Activated CD4-positive, alpha-beta T cell treated with anti-CD3 and anti-CD28 coated beads, Interleukin-10, Interleukin-2, amounts not matched to agents 100 ng/mL and 50 ng/mL, durations not matched to agents 16 hours and 8 hours (primary cell): ENCODE data around the gene PDSS2.
A peak's percentile ranks its signal among the peaks of the same experiment; 100 is the strongest.
"Not testable (repeated sequence)": the region's sequence is repeated elsewhere in the genome, so short reads cannot be mapped to it uniquely, and the experiment has no call there.

Experiments
- DNase-seq: peaks from one replicate; pipeline ENCODE4 v3.0.0-alpha.2; 2020

Gene PDSS2

DNA sequence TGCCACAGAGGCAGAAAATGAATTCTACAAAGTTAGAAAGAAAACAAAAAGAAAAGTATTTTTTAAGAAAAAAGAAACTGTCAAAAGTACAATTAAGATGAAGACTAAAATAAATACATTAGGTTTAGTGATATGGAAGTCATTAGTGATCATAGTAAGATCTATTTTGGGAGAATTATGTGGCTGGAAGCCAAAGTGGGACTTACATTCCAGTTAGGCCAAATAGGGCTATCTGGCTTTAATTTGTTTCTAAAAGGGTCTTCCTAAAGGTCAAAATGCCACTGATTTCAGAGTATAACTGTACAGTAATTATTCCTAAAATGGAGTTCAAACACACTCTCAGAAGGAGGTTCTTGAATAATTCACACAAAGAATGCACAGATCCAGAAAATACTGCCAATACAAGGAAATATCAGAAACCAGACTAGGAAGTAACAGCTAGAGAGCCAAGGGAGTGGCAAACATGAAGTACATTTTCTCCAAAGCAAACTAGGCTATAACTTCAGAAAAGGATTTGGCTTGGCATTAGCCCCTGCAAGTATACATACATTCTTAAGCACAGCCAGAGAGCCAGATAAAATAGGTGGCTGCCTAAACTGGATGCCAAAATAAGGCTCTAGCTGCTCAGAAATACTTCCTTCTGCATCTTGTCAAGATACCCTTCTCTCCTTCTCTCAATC is 45.3 kb downstream of the PDSS2 start:
- DNase-seq = no peak

GRCh38 chr6:107411161-107411560 is 48.2 kb downstream of the PDSS2 start:
- no peak for DNase-seq

GRCh38 chr6:107409942-107410341 is 49.4 kb downstream of the PDSS2 start:
- DNase-seq = no peak

GRCh38 chr6:107408714-107409113 is 50.6 kb downstream of the PDSS2 start:
- no peak for DNase-seq

DNA sequence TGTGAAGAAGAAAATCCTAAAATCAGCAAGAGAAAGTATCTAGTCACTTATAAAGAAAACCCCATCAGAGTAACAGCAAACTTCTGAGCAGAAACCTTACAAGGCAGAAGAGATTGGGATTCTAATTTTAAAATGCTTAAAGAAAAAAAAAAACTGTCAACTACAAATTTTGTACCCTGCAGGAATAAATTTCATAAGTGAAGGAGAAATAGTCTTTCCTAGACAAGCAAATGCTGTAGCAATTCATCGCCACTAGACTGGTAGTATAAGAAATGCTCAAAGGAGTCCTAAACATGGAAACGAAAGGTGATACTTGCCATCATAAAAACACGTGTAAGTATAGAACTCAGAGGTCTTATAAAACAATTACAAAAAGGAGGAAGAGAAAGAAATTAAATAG is 54.4 kb downstream of the PDSS2 start:
- no peak for DNase-seq

DNA sequence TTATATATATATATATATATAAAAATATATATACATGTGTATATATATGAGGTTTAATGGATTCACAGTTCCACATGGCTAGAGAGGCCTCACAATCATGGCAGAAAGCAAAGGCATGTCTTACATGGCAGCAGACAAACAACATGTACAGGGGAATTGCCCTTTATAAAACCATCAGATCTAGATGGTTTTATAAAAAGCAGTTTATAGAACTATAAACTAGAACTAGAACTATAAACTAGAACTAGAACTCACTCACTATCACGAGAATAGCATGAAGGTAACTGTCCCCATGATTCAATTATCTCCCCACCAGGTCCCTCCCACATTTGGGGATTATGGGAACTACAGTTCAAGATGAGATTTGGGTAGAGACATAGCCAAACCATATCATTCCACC is 56.8 kb downstream of the PDSS2 start:
- DNase-seq = no peak

DNA sequence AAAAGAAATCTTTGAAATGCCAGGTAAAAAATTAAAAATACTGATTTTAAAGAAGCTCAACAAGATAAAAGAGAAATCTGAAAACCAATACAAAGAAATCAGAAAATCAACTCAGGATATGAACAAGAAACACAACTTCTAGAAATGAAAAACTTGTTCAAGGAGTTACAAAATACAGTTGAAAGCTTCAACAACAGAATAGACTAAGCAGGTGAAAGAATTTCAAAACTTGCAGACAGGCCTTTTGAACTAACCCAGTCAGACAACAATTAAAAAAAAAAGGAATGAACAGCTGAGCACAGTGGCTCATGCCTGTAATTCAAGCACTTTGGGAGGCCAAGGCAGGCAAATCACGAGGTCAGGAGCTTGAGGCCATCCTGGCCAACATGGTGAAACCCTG is 57.8 kb downstream of the PDSS2 start:
- no peak for DNase-seq

- no peak for DNase-seq
Observed at GRCh38 chr6:107400616-107401147, 58.7 kb downstream of the PDSS2 start.

- DNase-seq = no peak
Observed at GRCh38 chr6:107399935-107400334, 59.4 kb downstream of the PDSS2 start.

DNA sequence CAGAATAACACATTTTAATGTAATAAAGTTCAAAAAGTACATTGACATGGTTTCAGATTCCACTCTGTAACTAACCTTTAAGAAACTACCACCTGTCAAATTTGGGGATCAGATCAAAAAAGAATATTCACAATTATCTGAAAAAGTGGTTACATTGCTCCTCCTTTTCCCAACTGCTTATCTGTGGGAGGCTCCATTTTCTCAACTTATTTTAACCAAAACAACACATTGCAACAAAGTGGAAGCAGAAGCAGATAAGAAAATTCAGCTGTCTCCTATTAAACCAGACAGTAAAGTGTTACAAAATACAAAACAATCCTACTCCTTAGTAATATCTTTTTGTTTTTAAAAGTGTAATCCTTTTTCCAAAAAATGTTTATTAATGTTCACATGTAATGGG is 61.4 kb downstream of the PDSS2 start:
- DNase-seq = no peak

DNA sequence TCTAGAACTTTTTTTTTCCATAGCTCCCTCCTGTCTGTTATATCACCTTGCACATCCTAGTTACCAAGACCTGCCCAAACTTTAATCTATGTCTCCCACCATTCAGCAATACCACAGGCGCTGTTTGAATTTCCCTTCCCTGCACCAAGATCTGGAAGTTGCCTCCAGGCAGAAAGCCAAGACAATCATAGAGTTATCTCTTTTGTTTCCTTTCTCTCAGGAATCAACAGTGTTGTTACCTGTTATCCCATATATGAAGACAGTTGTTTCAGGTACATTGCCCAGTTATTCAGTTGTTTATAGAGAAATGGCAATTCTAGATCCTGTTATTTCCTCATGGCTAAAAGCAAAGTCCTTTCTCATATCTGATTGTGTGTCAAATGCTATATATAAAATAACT is 63.2 kb downstream of the PDSS2 start:
- no peak for DNase-seq

GRCh38 chr6:107392069-107392468 is 67.3 kb downstream of the PDSS2 start:
- DNase-seq = no peak

DNA sequence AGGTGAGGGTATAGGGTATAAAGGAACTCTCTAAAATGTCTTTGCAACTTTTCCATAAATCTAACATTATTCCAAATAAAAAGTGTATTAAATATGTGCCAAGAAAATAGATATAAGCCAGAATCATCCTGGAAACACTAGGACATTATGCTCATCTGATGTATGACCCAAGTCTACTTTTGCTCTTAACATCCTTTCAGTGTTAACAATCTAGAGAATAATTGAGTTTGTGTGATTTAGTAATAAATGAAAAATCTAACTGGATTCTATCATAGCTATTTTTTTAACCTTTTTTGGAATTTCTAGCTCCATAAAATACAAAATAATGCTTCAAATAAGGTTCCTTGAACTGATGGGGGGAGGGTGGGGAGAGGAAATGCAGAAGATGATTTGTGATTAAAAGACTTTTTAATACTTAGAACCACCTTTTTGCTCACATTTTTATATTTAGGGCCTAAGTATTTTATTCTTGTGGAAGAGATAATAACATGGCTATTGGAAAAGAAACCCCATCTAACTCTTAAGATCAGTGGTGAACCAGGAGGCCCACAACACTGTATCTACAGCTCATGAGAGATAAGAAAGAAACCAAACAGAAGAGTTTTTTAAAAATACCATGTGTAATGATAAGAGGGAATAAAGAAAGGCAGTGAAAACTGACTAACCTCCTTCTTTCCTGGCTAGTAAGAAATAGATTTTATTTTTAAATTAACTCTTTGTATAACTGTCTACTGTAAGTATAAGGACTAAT is 68.5 kb downstream of the PDSS2 start:
- no peak for DNase-seq

- peak; percentile 7 for DNase-seq
Observed at GRCh38 chr6:107390056-107390455, 69.3 kb downstream of the PDSS2 start.

- DNase-seq = no peak
Observed at GRCh38 chr6:107386904-107387303, 72.5 kb downstream of the PDSS2 start.

GRCh38 chr6:107386340-107386739 is 73.0 kb downstream of the PDSS2 start:
- DNase-seq = no peak

GRCh38 chr6:107383705-107384104 is 75.7 kb downstream of the PDSS2 start:
- DNase-seq = no peak

DNA sequence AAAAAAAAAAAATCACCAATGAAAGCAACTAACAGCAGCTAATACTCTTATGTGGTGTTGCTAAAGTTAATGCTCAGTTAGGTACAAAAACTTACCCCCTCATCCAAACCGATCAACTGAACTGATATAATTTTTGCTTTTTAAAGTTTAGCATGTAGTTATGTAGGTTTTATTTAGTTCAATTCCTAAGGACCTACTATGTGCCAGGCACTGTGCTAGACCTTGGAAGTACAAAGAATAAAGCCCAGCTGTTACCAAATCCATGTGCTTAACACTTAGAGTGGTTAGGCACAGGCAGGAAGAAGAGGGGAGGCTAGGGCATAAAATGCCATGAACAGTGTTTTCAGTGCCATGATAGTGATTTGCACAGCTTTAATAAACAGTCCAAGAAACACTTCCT is 85.1 kb downstream of the PDSS2 start:
- no peak for DNase-seq

- no peak for DNase-seq
Observed at GRCh38 chr6:107369493-107369892, 89.9 kb downstream of the PDSS2 start.

DNA sequence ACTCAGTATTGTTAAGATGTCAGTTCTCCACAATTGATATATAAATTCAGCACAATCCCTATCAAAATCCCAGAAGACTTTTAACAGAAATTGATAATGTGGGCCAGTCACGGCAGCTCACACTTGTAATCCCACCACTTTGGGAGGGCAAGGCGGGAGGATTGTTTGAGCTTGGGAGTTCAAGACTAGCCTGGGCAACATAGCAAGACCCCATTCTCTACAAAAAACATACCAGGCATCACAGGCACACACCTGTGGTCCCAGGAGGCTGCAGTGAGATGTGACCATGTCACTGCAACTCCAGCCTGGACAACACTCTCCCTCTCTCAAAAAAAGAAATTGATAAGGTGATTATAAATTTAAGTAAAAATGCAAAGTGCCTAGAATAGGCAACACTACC is 90.9 kb downstream of the PDSS2 start:
- DNase-seq = no peak

- DNase-seq = not testable (repeated sequence)
Observed at GRCh38 chr6:107364173-107364572, 95.2 kb downstream of the PDSS2 start.

GRCh38 chr6:107361753-107362604 is 97.4 kb downstream of the PDSS2 start:
- DNase-seq = no peak

- no peak for DNase-seq
Observed at GRCh38 chr6:107360476-107360875, 98.9 kb downstream of the PDSS2 start.

DNA sequence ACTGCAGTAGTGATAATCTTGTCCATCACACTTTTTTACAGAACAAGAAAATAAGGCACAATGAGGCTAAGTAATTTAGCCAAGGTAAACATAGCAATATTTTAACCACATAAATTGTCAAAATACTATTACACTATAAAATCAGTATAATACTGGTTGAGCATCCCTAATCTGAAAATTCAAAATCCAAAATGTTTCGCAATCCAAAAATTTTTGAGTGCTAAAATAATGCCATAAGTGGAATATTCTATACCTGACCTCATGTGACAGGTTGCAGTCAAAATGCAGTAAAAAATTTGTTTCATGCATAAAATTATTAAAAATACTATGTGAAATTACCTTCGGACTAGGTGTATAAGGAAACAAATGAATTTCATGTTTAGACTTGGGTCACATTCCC is 101.5 kb downstream of the PDSS2 start:
- DNase-seq = no peak
